A673 (cell line): ENCODE measurements around the gene TMEM259.

Experiments
- EZH2 ChIP-seq: fragments of 200-600 bp; sonication (generic); IDR thresholded peaks from 2 replicates; pipeline ENCODE4 v1.6.1; 2017; ENCODE audit warnings: borderline replicate concordance, low read depth, mild to moderate bottlenecking, mixed read lengths, antibody characterized with exemption, low read length; ENCODE audit not compliant: poor library complexity, severe bottlenecking
- TF ChIP-seq, protein P1 (sequence below): fragments of 300-800, 200-600 bp; sonication (generic); conservative IDR thresholded peaks from 2 replicates; pipeline ENCODE4 v1.5.1; 2017; ENCODE audit warnings: low read depth, mild to moderate bottlenecking, antibody characterized with exemption, low read length, moderate library complexity, mixed read lengths

DNA sequence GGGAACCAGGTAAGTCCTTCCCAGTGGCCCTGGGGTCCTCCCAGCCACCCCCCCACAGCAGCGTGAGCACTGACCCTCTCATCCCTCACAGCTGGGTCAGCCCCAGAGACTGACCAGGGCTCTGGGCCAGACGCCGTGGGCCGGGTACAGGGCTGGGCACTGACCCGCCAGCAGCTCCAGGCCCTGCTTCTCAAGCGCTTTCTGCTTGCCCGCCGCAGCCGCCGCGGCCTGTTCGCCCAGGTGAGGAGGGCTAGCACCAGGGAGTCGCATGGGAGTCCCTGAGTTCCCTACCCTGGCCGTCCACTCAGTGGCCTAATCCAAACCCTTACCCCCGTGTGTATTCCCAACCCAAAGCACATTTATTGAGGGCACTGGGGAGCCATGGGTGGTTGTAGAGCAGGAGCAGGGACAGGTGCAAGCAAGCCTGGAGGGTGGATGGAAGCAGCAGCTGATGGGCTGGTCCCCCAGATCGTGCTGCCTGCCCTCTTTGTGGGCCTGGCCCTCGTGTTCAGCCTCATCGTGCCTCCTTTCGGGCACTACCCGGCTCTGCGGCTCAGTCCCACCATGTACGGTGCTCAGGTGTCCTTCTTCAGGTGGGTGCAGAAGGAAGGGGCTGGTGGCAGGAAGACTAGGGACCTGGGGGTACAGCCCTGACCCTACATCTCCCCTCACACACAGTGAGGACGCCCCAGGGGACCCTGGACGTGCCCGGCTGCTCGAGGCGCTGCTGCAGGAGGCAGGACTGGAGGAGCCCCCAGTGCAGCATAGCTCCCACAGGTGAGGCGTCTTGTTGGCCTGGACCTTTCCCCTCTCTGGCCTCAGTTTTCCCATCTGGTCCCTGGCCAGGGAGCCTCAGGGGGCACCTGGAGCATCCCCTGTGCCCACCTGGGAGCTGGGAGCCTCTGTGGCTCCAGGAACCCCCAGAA is 33.4 kb upstream of the TMEM259 start:
- TF ChIP-seq, protein P1, sequence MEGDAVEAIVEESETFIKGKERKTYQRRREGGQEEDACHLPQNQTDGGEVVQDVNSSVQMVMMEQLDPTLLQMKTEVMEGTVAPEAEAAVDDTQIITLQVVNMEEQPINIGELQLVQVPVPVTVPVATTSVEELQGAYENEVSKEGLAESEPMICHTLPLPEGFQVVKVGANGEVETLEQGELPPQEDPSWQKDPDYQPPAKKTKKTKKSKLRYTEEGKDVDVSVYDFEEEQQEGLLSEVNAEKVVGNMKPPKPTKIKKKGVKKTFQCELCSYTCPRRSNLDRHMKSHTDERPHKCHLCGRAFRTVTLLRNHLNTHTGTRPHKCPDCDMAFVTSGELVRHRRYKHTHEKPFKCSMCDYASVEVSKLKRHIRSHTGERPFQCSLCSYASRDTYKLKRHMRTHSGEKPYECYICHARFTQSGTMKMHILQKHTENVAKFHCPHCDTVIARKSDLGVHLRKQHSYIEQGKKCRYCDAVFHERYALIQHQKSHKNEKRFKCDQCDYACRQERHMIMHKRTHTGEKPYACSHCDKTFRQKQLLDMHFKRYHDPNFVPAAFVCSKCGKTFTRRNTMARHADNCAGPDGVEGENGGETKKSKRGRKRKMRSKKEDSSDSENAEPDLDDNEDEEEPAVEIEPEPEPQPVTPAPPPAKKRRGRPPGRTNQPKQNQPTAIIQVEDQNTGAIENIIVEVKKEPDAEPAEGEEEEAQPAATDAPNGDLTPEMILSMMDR = no peak
- no peak for TF ChIP-seq EZH2
